HG02973 (cell line): ENCODE measurements around the gene SLFN13.
"Not testable (repeated sequence)": the region's sequence is repeated elsewhere in the genome, so short reads cannot be mapped to it uniquely, and the experiment has no call there.

Source experiments
- ATAC-seq: cut with Tn5 transposase; IDR thresholded peaks from one replicate; pipeline ENCODE4 v1.9.1; 2021; ENCODE audit warnings: moderate library complexity; ENCODE audit not compliant: unreplicated experiment

Gene SLFN13, protein sequence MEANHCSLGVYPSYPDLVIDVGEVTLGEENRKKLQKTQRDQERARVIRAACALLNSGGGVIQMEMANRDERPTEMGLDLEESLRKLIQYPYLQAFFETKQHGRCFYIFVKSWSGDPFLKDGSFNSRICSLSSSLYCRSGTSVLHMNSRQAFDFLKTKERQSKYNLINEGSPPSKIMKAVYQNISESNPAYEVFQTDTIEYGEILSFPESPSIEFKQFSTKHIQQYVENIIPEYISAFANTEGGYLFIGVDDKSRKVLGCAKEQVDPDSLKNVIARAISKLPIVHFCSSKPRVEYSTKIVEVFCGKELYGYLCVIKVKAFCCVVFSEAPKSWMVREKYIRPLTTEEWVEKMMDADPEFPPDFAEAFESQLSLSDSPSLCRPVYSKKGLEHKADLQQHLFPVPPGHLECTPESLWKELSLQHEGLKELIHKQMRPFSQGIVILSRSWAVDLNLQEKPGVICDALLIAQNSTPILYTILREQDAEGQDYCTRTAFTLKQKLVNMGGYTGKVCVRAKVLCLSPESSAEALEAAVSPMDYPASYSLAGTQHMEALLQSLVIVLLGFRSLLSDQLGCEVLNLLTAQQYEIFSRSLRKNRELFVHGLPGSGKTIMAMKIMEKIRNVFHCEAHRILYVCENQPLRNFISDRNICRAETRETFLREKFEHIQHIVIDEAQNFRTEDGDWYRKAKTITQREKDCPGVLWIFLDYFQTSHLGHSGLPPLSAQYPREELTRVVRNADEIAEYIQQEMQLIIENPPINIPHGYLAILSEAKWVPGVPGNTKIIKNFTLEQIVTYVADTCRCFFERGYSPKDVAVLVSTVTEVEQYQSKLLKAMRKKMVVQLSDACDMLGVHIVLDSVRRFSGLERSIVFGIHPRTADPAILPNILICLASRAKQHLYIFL

DNA sequence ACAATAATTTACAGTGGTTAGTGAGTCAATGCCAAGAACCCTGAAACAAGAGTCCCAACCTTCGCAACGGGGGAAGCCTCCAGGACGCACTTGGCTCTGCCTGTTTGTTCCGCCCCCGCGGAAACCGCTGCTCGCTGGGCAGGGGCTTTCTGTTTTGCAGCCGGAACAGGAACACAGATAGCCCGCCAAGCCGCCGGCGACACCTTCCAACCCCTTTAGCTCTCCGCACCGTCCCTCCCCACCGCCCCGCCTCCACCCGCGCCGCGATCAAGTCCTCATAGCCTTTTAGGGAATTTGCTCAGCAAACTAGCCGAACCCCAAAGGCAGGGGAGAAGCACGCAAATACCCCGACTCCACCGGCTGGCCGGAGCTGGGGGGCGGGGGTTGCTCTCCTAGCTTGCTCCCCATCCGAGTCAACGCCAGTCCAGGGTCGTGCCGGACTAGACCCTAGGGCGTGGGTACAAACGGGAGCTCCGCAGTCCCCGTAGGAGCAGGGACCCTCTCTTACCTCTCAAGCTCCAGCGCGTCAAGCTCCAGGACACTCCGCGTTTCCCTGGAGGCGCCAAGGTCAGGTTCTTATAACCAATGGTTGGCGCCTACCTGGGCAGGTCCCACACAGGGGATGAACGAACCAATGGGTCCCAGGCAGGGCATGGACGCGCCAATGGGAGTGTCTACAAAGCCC lies at the start of gene SLFN13:
TSS of gene SLFN13 (minus strand) at position 553 of the 685 bp plus-strand sequence. CDS start 3,086 bp downstream, outside the sequence.
- ATAC-seq = peak; percentile 68

DNA sequence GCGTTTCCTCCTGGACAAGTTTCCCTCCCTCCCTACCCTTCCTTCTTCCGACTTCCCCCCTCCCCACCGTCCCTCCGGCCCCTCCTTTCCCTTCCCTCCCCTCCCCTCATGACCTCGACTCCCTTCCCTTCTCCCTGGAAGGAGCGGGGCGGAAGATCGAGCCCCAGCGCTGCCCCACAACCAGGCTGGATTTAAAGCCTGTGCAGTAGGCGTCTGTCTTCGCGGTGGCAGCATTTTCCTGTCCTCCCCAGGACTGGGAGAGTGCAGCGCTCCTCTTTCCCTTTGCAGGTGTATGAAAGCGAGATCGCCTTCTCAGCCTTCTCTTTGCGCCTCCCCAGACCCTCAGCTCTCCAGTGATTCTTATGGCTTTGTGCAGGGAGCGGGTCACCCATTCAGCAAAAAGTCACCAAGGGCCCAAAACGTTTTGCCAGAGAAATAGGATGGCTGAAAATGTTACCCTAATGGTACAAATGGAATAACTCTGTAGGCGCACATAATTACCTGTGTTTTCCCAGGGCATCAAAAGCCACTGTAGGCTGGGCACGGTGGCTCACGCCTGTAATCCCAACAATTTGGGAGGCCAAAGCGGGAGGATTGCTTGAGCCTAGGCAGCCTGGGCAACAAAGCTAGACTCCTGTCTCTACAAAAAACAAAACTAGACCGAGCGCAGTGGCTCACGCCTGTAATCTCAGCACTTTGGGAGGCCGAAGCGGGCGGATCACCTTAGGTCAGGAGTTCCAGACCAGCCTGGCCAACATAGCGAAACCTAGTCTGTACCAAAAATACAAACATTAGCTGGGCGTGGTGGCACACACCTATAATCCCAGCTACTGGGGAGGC lies 48.1 kb upstream of the SLFN13 start:
- ATAC-seq = no peak

DNA sequence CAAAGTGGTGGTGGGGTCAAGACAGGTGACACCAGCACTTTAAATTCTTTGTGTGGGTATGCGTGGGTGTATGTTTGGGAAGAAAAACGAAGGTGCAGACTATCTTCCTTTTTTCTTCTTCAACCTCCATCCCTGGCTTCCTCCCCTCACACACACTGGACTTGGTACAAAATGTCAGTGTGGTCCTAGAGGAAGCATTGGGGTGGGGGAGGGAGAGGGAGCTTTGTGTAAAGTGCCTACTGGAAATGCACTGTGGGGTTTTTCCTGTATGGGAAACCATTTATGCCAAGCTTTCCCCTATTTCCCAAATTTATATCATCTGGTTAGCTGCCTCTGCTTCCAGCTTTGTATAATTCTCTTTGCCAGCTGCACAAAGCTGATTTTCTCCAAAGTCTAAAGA lies 44.5 kb upstream of the SLFN13 start:
- ATAC-seq = no peak

DNA sequence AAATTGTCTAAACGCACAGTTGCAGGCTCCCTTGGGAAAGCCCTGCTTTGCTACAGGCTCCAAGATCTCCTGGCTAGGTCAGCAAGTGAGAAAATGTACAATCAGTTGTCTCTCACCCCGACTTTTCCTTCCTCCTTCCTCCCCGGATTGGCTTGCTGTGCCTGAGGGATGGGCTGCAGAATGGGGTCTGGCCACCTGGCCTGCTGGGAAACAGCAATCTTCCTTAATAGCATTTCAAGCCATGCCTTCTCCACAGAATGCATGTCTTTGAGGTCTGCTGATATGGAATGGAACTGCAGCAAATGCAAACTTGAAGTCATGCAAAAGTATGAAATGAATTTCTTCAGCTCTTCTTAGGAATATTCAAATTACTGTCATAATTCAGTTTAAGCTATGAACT lies 42.9 kb upstream of the SLFN13 start:
- ATAC-seq = no peak

DNA sequence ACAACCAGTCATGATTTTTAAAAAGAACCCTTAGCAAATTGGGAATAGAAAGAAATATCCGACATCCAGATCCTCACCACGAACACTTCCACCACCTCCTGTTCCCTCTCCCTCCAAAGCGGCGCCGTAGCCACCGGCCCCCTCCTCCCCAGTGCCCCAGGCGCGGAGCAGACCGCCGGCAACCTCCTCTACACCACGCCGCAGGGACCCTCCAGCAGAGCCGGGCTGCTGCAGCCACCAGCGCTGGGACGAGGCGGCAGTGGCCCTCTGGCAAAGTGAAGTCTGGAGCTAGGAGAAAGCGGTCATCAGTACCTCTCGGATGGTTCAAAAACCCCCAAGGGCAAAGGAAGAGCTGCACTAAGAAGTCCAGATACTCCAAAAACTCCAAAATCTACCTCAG lies 41.4 kb upstream of the SLFN13 start:
- no peak for ATAC-seq

DNA sequence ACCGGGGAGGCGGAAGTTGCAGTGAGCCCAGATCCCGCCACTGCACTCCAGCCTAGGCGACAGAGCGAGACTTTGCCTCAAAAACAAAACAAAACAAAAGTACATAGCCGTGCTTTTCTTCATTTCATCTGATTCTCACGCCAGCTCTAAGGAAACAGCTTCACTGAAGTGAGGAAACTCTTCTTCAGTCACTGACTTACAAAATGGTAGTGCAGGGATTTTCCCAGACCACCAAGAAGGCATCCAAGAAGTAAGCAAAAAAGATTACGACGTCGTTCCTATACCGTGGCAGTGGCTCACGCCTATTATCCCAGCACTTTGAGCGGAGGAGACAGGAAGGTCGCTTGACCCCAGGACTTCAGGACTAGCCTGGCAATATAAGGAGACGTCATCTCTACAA lies 40.4 kb upstream of the SLFN13 start:
- ATAC-seq = no peak

DNA sequence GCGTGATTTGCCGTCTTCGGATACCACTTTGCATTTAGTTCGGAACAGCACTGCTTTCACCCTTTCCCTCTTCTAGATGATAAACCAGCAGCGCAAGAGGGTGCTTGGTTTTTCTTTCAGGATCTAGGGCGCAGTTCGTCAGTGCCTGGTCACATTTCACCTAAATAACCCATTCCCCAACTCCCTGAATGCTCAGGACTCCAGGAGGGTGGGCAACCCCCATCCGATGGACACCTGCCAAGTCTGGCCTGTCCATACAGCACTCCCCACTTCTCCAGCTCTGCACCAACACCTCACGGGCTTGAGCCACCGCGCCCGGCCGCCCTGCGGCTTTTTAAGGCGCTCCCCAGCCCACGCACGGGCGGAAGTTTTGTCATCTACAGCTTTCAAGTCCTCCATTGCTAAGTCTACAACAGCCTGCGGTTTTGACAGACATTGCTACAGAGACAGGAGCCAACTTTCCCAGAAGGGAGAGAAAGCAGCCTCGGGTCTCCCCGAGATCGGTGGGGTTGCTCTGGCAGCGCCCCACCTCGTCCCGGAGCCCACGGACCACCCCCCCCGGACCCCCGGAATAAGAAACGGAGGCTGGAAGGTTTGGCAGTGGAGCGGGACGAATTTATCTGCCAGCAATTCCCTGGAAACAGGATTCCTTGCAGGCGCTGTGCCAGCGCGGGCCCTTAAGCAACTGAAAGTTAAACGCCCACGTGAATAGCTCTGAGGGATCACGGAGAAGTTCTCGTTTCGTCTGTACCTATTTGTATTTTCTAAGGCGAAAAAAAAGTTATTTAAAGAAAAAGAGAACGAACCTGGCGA lies 38.6 kb upstream of the SLFN13 start:
- ATAC-seq = peak; percentile 55

DNA sequence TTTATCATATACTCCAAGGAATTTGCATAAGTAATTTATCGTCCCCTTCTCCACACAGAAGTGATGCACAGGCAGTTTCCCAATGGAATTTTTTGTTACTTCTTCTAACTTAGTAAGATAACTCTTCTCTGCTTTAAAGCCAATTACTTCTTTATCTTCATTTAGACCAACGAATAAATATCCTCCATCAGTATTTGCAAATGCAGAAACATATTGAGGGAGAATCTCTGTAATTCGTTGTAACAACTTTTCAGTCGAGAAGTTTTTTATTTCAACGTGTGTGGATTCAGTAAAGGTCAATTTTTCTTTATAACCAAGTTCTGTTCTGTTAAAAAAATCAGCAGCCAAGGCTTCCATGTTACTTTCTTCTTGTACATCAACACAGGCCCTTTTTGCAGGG lies 30.7 kb upstream of the SLFN13 start:
- ATAC-seq = no peak

DNA sequence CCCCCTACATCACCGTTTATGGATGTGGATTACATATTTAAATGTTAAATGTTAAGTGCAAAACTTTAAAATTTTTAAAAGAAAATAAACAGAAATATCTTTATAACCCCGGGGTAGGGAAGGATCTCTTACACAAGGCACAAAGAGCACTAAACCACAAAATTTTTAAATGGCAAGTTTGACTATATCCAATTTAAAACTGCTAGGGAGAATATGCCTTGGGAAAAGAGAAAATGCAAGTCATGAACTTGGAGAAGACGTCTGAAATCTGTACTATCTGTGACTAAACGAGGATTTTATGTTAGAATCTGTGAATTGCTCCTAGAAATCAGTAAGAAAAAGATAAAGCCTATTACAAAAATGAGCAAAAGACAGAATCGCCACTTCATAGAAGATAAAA lies 28.7 kb upstream of the SLFN13 start:
- no peak for ATAC-seq

DNA sequence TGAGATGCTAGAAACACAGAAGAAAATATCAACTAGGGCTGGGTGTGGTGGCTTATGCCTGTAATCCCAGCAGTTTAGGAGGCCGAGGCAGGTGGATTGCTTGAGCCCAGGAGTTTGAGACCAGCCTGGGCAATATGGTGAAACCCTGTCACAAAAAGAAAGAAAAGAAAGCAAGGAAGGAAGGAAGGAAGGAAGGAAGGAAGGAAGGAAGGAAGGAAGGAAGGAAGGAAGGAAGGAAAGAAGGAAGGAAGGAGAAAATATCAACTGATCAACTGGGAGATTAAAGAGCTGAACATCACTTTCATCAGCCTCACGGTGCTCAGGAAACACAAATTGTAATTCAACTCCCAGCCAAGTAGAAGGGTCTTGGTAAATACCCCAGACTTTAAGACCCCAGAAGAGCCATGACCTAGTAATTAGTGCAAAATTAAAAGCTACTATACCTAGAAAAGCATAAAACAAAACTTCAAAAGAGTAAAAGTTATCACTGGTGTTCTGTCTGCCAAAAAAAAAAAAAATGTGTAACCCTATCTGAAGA lies 27.8 kb upstream of the SLFN13 start:
- ATAC-seq = no peak

DNA sequence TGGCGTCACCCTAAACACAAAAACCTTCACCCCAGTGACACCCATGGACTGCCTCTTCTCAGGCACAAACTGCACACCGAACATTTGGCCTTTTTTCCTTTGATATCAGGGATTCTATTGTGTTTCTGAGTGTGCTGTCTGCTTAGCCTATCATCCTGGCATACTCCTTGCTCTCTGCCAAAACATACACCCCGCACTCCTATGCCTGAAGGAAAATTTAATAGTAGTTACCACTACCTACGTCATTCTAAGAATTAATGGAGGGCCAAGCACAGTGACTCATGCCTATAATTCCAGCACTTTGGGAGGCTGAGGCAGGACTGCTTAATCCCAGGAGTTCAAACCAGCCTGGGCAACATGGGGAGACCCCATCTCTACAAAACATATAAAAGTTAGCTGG lies 19.9 kb upstream of the SLFN13 start:
- ATAC-seq = no peak

DNA sequence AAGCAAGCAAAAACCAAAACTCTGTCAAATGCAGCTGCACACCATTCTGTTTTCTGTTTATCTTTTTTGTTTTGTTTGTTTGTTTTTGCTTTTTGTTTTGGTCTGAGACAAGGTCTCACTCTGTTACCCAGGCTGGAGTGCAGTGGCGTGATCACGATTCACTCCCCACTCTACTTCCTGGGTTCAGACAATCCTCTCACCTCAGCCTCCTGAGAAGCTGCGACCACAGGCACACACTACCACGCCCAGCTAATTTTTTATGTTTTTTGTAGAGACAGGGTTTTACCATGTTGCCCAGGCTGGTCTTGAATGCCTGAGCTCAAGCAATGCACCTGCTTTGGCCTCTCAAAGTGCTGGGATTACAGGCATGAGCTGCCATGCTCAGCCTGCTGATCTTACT lies 19.3 kb upstream of the SLFN13 start:
- ATAC-seq = no peak

DNA sequence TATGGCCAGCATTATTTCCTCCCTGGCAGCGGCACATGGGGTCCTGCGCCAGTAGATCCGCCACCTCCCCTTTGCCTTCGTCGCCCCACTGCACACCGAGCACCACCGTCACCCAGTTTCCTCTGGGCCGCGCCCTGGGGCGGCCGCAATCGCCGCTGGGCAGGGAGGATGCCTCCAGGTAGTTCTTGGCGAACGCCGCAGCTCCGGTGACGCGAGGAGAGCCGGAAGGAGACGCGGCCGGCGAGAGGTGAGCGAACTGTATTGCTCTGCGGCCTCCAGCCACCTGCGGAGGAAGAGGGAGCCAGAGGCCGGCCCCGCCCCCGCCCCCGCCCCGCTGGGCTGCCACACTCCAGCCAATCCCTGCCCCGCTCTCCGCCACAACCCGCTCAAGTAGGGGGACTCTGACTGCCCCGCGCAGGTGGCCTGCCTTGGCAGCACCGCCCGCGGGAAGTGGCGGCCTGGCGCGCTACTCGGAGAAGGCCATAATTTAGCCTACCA lies 11.8 kb upstream of the SLFN13 start:
- peak; percentile 76 for ATAC-seq

DNA sequence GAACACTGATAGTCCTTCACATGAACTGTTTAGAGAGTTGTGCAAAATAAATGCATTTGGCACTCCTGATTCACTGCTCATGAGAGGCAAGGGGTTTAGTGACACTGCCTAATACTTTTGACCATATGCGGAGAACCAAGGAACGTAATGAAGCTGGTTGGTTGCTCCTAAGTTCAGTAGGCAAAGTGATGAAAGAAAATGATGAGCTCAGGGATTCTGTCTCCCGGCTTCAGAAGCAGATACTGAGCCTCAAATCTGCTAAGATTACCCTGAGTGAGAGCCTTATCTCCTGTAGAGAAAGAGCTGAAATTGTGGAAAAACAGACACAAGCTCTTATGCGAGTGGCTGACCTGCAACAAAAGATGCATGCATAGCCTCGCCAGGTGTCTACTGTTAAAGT lies 5.5 kb upstream of the SLFN13 start:
- not testable (repeated sequence) for ATAC-seq

DNA sequence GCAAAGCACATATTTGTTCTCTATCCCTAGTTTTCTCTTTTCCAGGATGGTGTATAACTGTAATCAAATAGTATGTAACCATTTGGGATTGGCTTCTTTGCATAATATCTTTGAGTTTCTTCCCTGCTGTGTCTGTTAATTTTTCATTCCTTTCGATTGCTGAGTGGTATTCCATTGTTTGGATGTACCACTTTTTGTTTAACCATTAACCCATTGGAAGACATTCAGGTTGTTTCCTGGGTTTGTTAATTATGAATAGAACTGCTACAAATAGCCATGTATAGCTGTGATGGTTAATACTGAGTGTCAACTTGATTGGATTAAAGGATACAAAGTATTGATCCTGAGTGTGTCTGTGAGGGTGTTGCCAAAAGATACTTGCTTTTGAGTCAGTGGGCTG lies 4.6 kb upstream of the SLFN13 start:
- ATAC-seq = no peak

DNA sequence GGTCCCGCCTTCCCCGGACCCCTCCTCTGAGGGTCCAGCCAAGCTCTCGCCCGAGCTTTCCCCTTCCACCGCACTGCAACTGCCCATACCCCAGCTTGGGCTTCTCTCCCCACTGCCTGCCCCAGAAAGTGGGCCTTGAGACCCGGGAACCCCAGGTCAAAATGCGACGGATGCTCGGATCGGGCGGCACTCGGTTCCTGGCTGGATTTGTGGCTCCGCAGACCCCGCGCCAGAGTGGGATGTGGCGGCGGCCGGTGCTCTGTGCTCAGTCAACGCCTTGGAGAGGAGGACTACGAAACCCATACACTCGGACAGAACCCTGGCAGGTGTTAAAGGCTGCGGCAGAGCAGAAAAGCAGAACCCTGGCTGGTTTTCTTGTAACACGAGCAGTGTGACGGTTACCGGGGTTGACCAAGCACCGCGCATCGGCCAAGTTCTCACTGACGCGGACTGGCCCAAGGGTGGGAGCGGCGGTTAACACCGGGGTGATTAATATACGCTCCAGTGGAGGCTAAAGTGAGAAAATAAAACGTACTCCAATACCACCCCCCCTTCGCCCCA lies 885 bp upstream of the SLFN13 start:
- no peak for ATAC-seq

DNA sequence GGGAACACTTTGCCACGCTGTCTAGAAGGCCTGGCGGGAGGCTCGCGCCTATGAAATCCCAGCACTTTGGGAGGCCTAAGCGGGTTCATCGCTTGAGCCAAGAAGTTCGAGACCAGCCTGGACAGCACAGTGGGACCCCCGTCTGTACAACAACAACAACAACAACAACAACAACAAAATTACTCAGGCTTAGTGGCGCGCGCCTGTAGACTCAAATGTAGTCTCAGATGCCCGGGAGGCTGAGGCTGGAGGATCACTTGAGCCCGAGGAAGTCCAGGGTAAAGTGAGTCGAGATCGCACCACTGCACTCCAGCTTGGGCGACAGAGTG lies 297 bp upstream of the SLFN13 start:
- ATAC-seq = no peak

DNA sequence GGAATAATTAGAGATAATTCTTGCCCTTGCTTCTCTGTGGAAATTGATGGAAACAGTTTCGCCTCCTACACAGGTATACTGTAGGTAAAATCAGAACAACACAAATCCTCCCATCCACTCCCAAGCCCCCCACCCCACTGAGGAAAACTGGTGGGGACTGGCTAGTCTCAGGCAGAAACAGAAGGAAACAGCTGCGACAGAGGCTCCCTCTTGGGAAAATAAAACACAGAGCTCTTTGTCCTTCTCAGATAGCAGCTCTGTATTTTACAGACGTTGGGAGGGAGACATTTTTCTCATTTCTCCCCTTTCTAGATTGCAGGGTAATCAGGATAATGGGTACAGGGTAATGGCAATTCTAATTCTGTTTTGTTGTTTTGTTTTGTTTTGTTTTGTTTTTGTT lies 1.1 kb downstream of the SLFN13 start:
- ATAC-seq = no peak

DNA sequence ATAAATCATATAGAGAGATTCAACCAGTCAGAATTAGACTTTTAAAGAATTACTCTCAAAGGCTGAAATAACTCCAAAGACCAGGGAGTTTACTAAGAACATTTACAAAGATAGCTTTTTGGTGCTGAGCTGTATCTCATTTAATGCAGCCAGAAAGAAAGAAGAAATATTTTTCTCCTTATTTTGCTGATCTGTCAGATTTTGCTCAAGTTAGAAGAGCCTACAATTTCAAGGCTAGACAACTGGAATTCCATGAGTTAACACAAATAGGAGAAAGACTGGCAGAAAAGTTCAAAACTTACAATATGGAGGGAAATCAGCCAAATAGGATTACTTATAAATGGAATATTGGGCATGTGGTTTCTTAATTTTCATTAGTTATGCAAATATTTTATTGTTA lies 10.1 kb downstream of the SLFN13 start:
- ATAC-seq = no peak
